Measurements from ENCODE around the gene KCNAB1. TPM values are rescaled to one million over a fixed set of nuclear protein-coding genes. Genes with fewer than 3 reads are reported as not detected.

Gene KCNAB1
- total RNA-seq = not detected

GRCh38 chr3:156120528-156121251 is at the start of gene KCNAB1:
Gene KCNAB1, plus strand, starts transcription at chr3:156120578.

GRCh38 chr3:156554842-156555687 is 434.7 kb downstream of the KCNAB1 start, which contains the start of gene SSR3:
Gene SSR3, minus strand, starts transcription at chr3:156555117. Its CDS starts 28 bp downstream, at chr3:156555089.

Other genes starting within 250 kb of the KCNAB1 start
- gene GMPS, start 249.9 kb upstream of the KCNAB1 start, total RNA-seq = 10 to 100 TPM; 86.2 to 92.3 TPM